Fibroblast of the aortic adventitia (primary cell): ENCODE results near the gene PPP1R3D. TPM values are rescaled to one million over a fixed set of nuclear protein-coding genes. Genes with fewer than 3 reads are reported as not detected.

Experiments
- DNase-seq: peaks from one replicate; pipeline ENCODE4 v3.0.0-alpha.2; 2010; ENCODE audit warnings: low read depth
- H3K4me3 ChIP-seq: 2 replicates; pipeline ENCODE4 v1.5.1; 2011; ENCODE audit warnings: low read depth, mild to moderate bottlenecking, control low read depth, low read length, moderate library complexity
- total RNA-seq: library from RNA; depleted of rRNA; stranded (reverse); fragments of >200 nt; gene quantifications from 2 replicates; pipeline ENCODE4 v1.2.3, GENCODE V29; 2012; ENCODE audit warnings: low replicate concordance
- TF ChIP-seq, protein P1 (sequence below): IDR thresholded peaks from 2 replicates; pipeline ENCODE4 v1.5.1; 2011; ENCODE audit warnings: mild to moderate bottlenecking, low read length, control low read depth, inconsistent platforms; ENCODE audit not compliant: insufficient read depth

PPP1R3D gene
- total RNA-seq, 1 donor = 5.6 TPM

DNA sequence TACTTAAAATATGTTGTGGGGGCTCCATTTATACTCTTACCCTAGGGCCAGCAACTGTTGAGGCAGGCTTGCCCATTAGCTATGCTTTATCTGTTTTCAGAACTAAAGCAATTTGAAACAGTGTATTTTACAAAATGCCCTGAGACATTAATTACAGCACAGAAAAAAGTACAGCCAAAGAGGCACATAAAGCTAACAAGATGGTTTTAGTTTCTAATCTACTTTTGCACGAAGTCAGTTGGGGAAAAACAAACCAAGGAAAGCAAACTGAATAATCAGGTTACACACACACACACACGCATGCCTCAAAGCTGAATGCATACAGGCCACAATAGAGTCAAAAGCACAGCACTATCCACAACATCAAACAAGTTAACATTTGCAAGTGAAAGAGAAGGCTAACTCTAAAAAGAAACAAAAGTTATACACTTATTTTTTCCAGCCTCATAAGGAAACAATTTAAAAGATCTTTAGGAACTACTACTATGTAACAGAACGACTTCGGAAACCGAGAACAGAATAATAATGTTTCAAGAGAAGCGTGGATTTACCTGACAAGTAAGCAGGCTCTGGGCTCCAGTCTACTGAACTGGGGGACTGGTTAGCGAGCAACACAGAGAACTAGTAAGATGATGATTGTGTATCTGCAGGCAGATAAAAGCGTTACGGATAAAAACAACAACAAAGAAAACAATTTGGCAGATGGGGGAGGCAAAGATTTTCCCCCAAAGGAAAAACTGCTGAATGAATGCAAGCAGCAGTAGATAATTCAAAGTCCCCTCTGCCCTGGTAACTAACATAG, 8.4 kb downstream of the PPP1R3D start:
- no peak for DNase-seq
- H3K4me3 ChIP-seq = no peak overlapping the region
- TF ChIP-seq, protein P1, sequence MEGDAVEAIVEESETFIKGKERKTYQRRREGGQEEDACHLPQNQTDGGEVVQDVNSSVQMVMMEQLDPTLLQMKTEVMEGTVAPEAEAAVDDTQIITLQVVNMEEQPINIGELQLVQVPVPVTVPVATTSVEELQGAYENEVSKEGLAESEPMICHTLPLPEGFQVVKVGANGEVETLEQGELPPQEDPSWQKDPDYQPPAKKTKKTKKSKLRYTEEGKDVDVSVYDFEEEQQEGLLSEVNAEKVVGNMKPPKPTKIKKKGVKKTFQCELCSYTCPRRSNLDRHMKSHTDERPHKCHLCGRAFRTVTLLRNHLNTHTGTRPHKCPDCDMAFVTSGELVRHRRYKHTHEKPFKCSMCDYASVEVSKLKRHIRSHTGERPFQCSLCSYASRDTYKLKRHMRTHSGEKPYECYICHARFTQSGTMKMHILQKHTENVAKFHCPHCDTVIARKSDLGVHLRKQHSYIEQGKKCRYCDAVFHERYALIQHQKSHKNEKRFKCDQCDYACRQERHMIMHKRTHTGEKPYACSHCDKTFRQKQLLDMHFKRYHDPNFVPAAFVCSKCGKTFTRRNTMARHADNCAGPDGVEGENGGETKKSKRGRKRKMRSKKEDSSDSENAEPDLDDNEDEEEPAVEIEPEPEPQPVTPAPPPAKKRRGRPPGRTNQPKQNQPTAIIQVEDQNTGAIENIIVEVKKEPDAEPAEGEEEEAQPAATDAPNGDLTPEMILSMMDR = no peak

- TF ChIP-seq, protein P1 = no peak
- no peak overlapping the region for H3K4me3 ChIP-seq
- DNase-seq = no peak
These were observed 14.2 kb downstream of the PPP1R3D start for GRCh38 chr20:59925899-59926298.

DNA sequence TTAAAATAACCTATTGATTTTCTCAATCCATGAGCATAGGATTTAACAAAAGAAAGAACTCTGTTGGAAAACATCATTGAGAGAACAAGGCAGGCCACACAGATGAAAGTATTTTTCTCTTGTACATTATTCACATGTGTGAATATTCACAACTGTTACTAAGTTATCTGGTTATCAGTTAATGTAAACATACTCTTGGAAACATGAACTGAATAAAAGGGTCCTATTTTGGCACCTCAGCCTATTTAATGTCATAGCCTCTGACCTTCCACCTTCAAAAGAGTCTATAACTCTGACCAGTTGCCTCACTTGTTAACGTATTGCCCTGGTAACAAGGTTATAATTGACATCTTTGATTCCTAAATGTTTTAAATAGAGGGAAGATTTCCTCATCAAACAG, 14.7 kb downstream of the PPP1R3D start:
- H3K4me3 ChIP-seq = no peak overlapping the region
- no peak for DNase-seq
- TF ChIP-seq, protein P1 = no peak

DNA sequence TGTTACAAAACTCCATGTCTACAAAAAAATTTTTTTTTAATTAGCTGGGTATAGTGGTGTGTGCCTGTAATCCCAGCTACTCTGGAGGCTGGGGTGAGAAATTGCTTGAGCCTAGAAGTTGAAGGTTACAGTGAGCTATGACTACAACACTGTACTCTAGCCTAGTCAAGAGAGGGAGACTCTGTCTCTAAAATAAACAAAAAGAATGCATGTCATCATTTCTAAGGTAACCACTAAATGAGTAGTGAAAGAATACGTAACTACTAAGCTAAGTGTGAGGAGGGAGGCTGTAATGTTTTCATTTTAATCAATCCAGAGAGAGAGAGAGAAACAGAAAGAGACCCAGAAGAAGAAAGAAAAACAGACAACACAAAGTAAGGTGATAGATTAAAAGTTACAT, 16.6 kb downstream of the PPP1R3D start:
- H3K4me3 ChIP-seq = no peak overlapping the region
- TF ChIP-seq, protein P1 = no peak
- no peak for DNase-seq

DNA sequence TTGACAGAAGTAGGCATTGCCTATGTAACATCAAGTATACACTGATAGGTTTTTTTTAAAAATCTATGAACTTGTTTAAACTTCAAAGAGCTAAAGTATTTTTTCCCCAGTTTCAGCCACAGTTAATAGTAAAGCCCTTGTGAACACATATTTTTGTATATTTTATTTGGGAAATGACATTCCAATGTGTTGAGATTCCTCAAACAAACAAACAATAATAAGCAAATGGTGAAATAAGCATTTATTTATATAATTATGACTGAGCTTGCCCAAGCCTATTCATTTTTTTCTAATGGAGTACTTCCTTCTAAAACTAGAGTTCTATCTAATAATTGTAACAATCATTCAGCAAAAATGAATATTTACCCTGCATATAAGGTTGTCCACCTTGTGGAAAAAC, 19.2 kb downstream of the PPP1R3D start:
- TF ChIP-seq, protein P1 = no peak
- DNase-seq = no peak
- H3K4me3 ChIP-seq = no peak overlapping the region

DNA sequence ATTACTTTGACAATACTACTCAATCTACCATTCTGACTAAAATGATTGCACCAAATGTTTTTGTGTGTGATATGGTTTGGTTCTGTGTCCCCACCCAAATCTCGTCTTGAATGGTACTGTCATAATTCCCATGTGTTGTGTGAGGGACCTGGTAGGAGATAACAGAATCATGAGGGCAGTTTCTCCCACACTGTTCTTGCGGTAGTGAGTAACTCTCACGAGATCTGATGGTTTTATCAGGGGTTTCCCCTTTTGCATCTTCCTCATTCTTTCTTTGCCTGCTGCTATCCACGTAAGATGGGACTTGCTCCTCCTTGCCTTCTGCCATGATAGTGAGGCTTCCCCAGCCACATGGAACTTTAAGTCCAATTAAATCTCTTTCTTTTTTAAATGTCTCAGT, 27.5 kb downstream of the PPP1R3D start:
- no peak for DNase-seq
- TF ChIP-seq, protein P1 = no peak
- no peak overlapping the region for H3K4me3 ChIP-seq

- TF ChIP-seq, protein P1 = no peak
- DNase-seq = no peak
- no peak overlapping the region for H3K4me3 ChIP-seq
These were observed 29.1 kb downstream of the PPP1R3D start for GRCh38 chr20:59911041-59911440.
